B cell (primary cell): Measurements from ENCODE around the gene IL1RAP.

Experiments
- CTCF ChIP-seq: fragments of 200-600 bp; IDR thresholded peaks from one replicate; pipeline ENCODE4 v1.8.0; 2022; ENCODE audit warnings: antibody characterized with exemption, mild to moderate bottlenecking
- EZH2 ChIP-seq: IDR thresholded peaks from 2 replicates; pipeline ENCODE4 v1.6.1; 2012; ENCODE audit warnings: borderline replicate concordance, low read depth, mild to moderate bottlenecking, moderate library complexity, low read length; ENCODE audit not compliant: insufficient read depth, poor library complexity, severe bottlenecking

DNA sequence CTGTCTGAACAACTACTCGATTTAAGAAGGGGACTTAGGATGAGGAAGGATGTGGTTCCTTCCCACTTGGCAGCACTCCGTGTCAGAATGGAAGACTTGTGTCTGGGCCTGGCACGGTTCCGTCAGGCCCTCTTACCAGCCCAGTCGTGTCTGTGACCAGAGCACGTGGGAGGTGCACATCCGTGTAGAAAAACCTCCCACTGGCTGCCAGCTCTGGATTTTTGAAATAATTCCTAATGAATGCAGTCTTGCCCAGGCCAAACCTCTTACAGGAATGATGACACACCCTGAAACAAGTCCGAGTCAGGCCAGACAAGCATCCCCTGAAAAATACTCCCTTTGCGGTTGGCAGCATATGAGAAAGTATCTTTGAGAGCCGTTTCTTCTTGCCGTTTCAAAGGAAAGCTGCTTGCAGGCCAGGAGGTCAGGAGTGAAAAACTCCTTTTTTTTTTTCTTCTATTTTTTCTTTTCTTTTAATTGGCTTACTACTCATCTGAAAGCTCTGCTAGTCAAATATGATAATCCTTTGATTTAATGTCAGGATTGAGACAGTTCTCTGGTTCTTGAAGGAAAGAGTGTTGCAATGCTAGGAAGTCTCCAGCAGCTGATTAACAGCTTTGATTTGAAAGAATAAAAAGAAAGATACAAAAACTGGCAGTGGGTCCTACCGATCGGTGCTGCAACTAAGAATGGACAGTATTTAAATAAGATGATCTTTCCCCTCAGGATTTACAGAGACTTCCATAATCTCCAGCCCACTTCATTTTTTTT is 19.8 kb downstream of the IL1RAP start:
- no peak for TF ChIP-seq CTCF
- TF ChIP-seq EZH2 = no peak
